ENCODE measurements around the gene LRRC18.

- TF ChIP-seq POLR2A (IDR thresholded peaks at IDR 0.05; ENCODE audit: low read depth, low read length) (no peak), SPI1 (IDR thresholded peaks at IDR 0.05; ENCODE audit: low read depth, low read length) (no peak)
Measured at GRCh38 chr10:48938281-48938680, 1.4 kb downstream of the LRRC18 start.

Data from GM12891 (cell line).